ENCODE measurements around the gene TOMT. TPM values are rescaled to one million over a fixed set of nuclear protein-coding genes. Genes with fewer than 3 reads are reported as not detected.
A peak's percentile ranks its signal among the peaks of the same experiment; 100 is the strongest.
"Not testable (repeated sequence)": the region's sequence is repeated elsewhere in the genome, so short reads cannot be mapped to it uniquely, and the experiment has no call there.

The TOMT gene
- total RNA-seq, 1 donor from 2014 or later: not detected

DNA sequence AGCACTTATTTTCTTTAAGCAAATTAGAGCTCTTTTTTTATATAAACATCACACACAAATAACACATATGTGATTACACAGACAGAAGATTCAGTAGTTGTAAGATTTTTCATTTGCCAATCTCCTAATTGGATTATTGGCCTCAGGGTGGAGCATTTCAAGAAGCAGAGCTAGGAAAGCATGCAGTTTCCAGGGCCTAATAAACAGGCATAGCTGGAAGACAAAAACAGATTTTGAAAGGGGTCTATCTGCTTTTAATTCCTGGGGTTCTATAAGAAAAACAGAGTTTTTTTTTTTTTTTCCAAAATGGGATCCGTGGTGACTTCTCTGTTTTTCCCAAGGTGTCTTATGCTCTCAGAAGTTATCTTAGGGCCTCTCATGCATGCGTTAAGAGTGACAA, 22.2 kb downstream of the TOMT start:
- DNase-seq: no peak

DNA sequence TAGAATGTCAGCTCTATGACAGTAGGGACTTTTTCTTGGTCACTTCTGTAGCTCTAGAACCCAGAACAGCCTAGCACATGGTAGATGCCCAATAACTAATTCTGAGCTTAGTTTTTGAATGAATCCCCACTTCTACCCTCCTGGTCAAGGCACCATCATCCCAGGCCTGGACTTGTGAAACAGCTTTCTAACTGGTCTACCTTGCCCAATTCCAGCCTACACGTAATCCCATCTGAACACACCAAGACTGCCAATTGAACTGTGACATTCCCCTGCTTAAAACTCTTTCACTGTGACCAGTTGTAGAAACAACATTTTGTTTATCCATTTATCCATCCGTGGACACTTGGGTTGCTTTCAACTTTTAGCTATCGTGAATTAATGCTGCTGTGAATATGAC, 23.7 kb downstream of the TOMT start:
- DNase-seq: no peak

GRCh38 chr11:72132646-72133045, 26.9 kb downstream of the TOMT start:
- no peak for DNase-seq

GRCh38 chr11:72135473-72135872, 29.7 kb downstream of the TOMT start, which contains the start of gene FOLR3:
FOLR3 (plus strand) TSS chr11:72135725; CDS start chr11:72135953, 228 bp downstream.
- not testable (repeated sequence) for DNase-seq

GRCh38 chr11:72135891-72136683, 30.4 kb downstream of the TOMT start:
- DNase-seq: no peak

GRCh38 chr11:72136684-72137262, 31.0 kb downstream of the TOMT start:
- DNase-seq: no peak

- DNase-seq: no peak
Observed at GRCh38 chr11:72138821-72139390, 33.2 kb downstream of the TOMT start.

DNA sequence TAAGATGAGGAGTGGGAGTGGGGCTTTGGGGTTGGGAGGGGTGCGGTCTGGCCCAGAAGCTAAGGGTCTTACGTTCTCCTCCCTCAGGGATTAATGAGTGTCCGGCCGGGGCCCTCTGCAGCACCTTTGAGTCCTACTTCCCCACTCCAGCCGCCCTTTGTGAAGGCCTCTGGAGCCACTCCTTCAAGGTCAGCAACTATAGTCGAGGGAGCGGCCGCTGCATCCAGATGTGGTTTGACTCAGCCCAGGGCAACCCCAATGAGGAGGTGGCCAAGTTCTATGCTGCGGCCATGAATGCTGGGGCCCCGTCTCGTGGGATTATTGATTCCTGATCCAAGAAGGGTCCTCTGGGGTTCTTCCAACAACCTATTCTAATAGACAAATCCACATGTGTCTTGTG, 33.8 kb downstream of the TOMT start:
- DNase-seq: no peak

DNA sequence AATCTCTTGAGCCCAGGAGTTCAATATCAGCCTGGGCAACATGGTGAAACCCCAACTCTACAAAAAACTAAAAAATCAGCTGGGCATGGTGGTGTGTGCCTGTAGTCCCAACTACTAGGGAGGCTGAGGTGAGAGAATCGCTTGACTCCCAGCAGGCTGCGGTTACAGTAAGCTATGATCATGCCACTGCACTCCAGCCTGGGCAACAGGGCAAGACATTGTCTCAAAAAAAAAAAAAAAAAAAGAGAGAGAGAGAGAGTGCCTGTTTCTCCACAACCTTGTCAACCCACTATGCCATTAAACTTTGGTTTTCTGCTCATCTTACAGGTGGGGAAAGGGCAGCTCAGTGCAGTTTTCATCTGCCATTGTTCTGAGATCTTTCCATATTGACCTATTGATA, 34.9 kb downstream of the TOMT start:
- DNase-seq: no peak

GRCh38 chr11:72141066-72141465, 35.3 kb downstream of the TOMT start:
- DNase-seq: no peak

DNA sequence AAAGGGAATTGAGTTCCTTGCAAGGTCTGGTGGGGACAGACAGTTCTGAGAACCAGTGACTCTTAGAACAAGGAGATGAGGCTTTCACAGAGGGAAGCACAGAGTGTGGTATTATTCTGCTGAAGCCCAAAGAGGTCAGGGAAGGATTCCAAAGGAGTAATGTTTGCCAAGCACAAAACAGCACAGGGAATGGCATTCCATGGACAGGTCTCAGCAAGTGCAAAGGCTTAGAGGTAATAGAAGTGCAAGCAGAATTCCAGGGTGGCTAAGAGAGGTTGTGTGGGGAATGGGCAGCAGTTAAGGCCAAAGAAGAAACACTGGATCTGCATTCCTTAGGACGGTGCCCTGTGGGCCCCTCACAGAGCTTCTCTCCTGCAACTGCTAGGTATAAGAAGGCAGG, 36.4 kb downstream of the TOMT start:
- not testable (repeated sequence) for DNase-seq

GRCh38 chr11:72142543-72142942, 36.8 kb downstream of the TOMT start:
- not testable (repeated sequence) for DNase-seq

- no peak for DNase-seq
Observed at GRCh38 chr11:72144807-72145565, 39.3 kb downstream of the TOMT start.

- peak; percentile 14 for DNase-seq
Observed at GRCh38 chr11:72146625-72147024, 40.9 kb downstream of the TOMT start.

DNA sequence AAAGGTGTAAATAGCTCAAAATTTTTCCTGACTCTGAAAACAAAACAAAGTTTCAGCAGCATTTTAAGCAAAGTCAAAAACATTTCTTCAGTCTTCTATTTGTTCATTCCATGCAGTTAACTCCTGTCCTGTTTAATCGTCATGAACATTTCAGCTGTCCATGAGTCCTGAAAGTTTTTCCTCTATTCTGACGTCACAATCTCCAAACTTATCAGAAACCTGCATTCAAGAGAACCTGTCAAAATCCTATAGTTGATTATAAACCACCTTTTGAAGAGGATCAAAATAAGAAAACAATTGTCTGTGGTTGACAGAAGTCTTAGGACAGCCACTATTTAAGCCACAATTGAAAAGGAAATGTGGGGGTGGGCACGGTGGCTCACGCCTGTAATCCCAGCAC, 45.2 kb downstream of the TOMT start:
- no peak for DNase-seq

DNA sequence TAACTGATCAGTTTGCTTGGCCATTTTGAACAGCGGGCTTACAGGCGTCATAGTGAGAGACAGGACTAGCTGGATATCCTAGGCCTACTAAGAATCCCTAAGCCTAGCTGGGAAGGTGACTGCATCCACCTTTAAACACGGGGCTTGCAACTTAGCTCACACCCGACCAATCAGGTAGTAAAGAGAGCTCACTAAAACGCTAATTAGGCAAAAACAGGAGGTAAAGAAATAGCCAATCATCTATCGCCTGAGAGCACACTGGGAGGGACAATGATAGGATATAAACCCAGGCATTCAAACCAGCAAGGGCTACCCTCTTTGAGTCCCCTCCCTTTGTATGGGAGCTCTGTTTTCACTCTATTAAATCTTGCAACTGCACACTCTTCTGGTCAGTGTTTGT, 48.1 kb downstream of the TOMT start:
- DNase-seq: not testable (repeated sequence)

DNA sequence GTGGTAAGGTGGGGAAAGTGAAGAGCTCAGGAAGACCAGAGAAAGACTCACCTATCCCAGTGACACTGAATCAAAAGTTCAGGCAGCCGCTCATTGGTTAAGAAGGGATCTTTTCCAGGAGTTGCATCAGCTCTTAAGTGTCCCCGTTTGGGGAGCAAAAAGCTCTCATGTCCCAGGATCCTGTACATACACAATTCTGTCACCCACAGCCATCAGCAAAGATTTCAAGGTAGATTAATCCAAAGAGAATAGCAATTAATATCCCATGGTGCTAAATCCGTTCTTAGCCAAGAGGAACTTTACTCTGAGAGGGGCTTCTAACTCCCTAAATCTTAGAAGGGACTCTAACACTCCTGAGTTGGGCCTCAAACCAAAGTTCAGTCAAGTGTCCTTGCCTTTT, 49.1 kb downstream of the TOMT start:
- no peak for DNase-seq

- DNase-seq: no peak
Observed at GRCh38 chr11:72155751-72156150, 50.0 kb downstream of the TOMT start.

DNA sequence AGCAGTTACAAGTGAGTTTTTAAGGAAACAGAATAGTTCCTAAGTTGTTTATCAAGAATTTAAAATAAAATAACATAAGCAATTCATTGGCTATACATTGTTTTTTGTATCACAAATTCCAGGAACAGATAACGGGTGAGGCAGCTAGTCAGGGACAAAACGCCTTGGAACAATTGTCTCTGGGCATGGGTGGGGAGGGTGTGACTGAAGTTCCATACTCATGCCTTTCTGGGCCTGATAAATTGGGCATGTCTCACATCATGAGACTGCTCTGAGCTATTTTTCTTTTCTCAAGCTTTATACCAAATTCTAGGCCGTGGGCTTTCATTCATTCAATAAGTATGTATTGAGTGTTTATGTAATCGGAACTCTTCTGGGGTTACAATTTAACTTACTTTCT, 51.4 kb downstream of the TOMT start:
- no peak for DNase-seq
